ENCODE results near the gene LHFPL2.
"Not testable (repeated sequence)": the region's sequence is repeated elsewhere in the genome, so short reads cannot be mapped to it uniquely, and the experiment has no call there.

GRCh38 chr5:78696052-78696451 is 47.5 kb upstream of the LHFPL2 start:
- not testable (repeated sequence) for TF ChIP-seq EP300 (IDR thresholded peaks at IDR 0.05; ENCODE audit: low read depth); CTCF (IDR thresholded peaks at IDR 0.05)

Measured in transverse colon (tissue), 3 donors.